Measurements from ENCODE around the gene CLDND2. TPM values are rescaled to one million over a fixed set of nuclear protein-coding genes. Genes with fewer than 3 reads are reported as not detected.

Gene CLDND2
- total RNA-seq, 1 experiment from 2014 or later: 0.79 TPM

DNA sequence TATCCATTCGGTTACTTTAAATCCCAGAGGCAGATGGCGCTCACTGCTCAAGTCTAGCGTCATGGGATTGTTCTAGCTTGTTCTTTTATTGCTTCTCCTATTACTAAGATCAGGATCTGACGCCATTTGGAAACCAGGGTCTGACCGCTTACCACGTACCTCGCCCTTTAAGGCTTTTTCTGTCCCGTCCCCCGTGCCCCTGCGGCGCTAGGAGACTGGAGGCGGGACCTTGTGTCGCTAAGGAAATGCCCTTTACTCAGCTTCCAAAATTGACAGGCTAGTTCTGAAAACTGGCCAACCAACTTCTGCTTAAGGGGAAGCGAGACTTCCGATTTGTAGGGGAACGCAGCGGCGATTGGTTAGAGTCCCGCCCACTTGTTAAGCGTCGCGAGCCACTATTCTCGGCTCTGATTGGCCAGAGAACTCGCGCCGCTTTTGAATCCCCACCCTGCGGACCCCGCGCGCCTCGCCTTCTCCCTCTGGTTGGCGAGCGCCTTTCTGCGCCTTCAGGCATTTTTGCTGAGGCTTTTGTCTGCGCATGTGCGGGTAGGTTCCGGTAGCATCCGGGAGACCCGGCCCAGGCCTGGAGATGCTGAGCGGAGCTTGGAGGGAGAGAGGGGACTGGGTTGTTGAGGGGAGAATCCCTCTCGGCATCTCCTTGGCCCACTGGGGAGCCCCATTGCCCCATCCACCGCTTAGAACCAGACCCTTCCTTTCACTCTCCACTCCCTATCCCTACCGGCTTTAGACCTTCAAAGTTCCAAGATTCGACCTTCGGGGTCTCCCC lies 25.4 kb upstream of the CLDND2 start:
- no peaks in the 10 kb centered on the region for H3K9me3 Mint-ChIP-seq (ENCODE audit: unreplicated experiment)
- H3K27me3 Mint-ChIP-seq (ENCODE audit: insufficient read depth, unreplicated experiment): no peaks in the 10 kb centered on the region
- DNase-seq (ENCODE audit: unreplicated experiment): peak; percentile 100
- H3K27ac Mint-ChIP-seq (ENCODE audit: low read depth, unreplicated experiment): peak overlapping the region; percentile 78
- intact Hi-C loops (cut with micrococcal nuclease): loop anchor here (1.0 kb wide), 1 partner anchor 27 kb away; no protein-coding TSS in a partner anchor
- POLR2A ChIA-PET: interaction anchor here (0.5 to 1.9 kb wide), 8 partner anchors 9 to 883 kb away, joined by 3 to 11 read pairs (median 4); partner anchors contain the start of genes CLDND2 and JOSD2
- BruUV-seq (replicated peaks): no TSS peak
- peak overlapping the region; percentile 82 for H3K4me3 Mint-ChIP-seq (ENCODE audit: unreplicated experiment)
- peaks cover 7% of the 10 kb centered on the region for H3K4me1 Mint-ChIP-seq (ENCODE audit: insufficient read depth, unreplicated experiment)
- CTCF ChIA-PET: interaction anchor here (0.6 to 1.5 kb wide), 8 partner anchors 13 to 1632 kb away, joined by 3 to 5 read pairs (median 4); partner anchors contain the start of gene GARIN5A
- TF ChIP-seq CTCF (IDR thresholded peaks at IDR 0.05; ENCODE audit: unreplicated experiment): no peak
- no peaks in the 10 kb centered on the region for H3K36me3 Mint-ChIP-seq (ENCODE audit: insufficient read depth, unreplicated experiment)

- CTCF ChIA-PET: interaction anchor here (0.7 kb wide), 1 partner anchor 87 kb away, joined by 5 read pairs; no protein-coding TSS in a partner anchor
- H3K4me1 Mint-ChIP-seq (ENCODE audit: insufficient read depth, unreplicated experiment): peaks cover 7% of the 10 kb centered on the region
- H3K4me3 Mint-ChIP-seq (ENCODE audit: unreplicated experiment): no peak overlapping the region
- POLR2A ChIA-PET: no interaction called here
- H3K27me3 Mint-ChIP-seq (ENCODE audit: insufficient read depth, unreplicated experiment): no peaks in the 10 kb centered on the region
- intact Hi-C loops (cut with micrococcal nuclease): no loop called here
- H3K27ac Mint-ChIP-seq (ENCODE audit: low read depth, unreplicated experiment): no peak overlapping the region
- H3K36me3 Mint-ChIP-seq (ENCODE audit: insufficient read depth, unreplicated experiment): no peaks in the 10 kb centered on the region
- no peak for DNase-seq (ENCODE audit: unreplicated experiment)
- no peaks in the 10 kb centered on the region for H3K9me3 Mint-ChIP-seq (ENCODE audit: unreplicated experiment)
- BruUV-seq (replicated peaks): no TSS peak
- no peak for TF ChIP-seq CTCF (IDR thresholded peaks at IDR 0.05; ENCODE audit: unreplicated experiment)
These were observed 23.9 kb upstream of the CLDND2 start for GRCh38 chr19:51392701-51393100.

GRCh38 chr19:51391073-51391611 lies 22.3 kb upstream of the CLDND2 start:
- Mint-ChIP-seq H3K36me3 (ENCODE audit: insufficient read depth, unreplicated experiment) (no peaks in the 10 kb centered on the region), H3K9me3 (ENCODE audit: unreplicated experiment) (no peaks in the 10 kb centered on the region), H3K4me1 (ENCODE audit: insufficient read depth, unreplicated experiment) (peaks cover 7% of the 10 kb centered on the region), H3K27me3 (ENCODE audit: insufficient read depth, unreplicated experiment) (no peaks in the 10 kb centered on the region), H3K4me3 (ENCODE audit: unreplicated experiment) (no peak overlapping the region), H3K27ac (ENCODE audit: low read depth, unreplicated experiment) (peak overlapping the region; percentile 7)
- CTCF ChIA-PET: interaction anchor here (0.8 kb wide), 2 partner anchors 386 to 390 kb away, joined by 3 read pairs; no protein-coding TSS in a partner anchor
- no peak for TF ChIP-seq CTCF (IDR thresholded peaks at IDR 0.05; ENCODE audit: unreplicated experiment)
- POLR2A ChIA-PET: no interaction called here
- intact Hi-C loops (cut with micrococcal nuclease): no loop called here
- BruUV-seq (replicated peaks): no TSS peak
- DNase-seq (ENCODE audit: unreplicated experiment): no peak

- no peaks in the 10 kb centered on the region for H3K27me3 Mint-ChIP-seq (ENCODE audit: insufficient read depth, unreplicated experiment)
- no peak for DNase-seq (ENCODE audit: unreplicated experiment)
- TF ChIP-seq CTCF (IDR thresholded peaks at IDR 0.05; ENCODE audit: unreplicated experiment): no peak
- no TSS peak for BruUV-seq (replicated peaks)
- ChIA-PET CTCF (interaction anchor here (0.6 to 0.9 kb wide), 2 partner anchors 11 to 389 kb away, joined by 3 read pairs; no protein-coding TSS in a partner anchor), POLR2A (interaction anchor here (0.7 kb wide), 1 partner anchor 8 kb away, joined by 4 read pairs; no protein-coding TSS in a partner anchor)
- no peaks in the 10 kb centered on the region for H3K9me3 Mint-ChIP-seq (ENCODE audit: unreplicated experiment)
- no peaks in the 10 kb centered on the region for H3K36me3 Mint-ChIP-seq (ENCODE audit: insufficient read depth, unreplicated experiment)
- H3K27ac Mint-ChIP-seq (ENCODE audit: low read depth, unreplicated experiment): no peak overlapping the region
- H3K4me3 Mint-ChIP-seq (ENCODE audit: unreplicated experiment): no peak overlapping the region
- intact Hi-C loops (cut with micrococcal nuclease): no loop called here
- no peaks in the 10 kb centered on the region for H3K4me1 Mint-ChIP-seq (ENCODE audit: insufficient read depth, unreplicated experiment)
These were observed 20.3 kb upstream of the CLDND2 start for GRCh38 chr19:51389143-51389542.

All from MCF 10A (cell line).